HG03575 (cell line): ENCODE data around the gene FZD8.

Experiments
- ATAC-seq: cut with Tn5 transposase; IDR thresholded peaks from one replicate; pipeline ENCODE4 v1.9.1; 2021; ENCODE audit not compliant: unreplicated experiment, insufficient number of reproducible peaks, low FRiP score; ENCODE audit errors: extremely low read depth

Gene FZD8

GRCh38 chr10:35643151-35644049, 1.3 kb upstream of the FZD8 start:
- no peak for ATAC-seq

GRCh38 chr10:35642793-35643114, 658 bp upstream of the FZD8 start:
- ATAC-seq, result no peak

GRCh38 chr10:35641676-35642034, 441 bp downstream of the FZD8 start:
- ATAC-seq, result no peak

GRCh38 chr10:35640951-35641675, 983 bp downstream of the FZD8 start:
- no peak for ATAC-seq

- ATAC-seq, result no peak
Observed at GRCh38 chr10:35640474-35640873, 1.6 kb downstream of the FZD8 start.

- no peak for ATAC-seq
Observed at GRCh38 chr10:35639728-35640401, 2.2 kb downstream of the FZD8 start.

- ATAC-seq, result no peak
Observed at GRCh38 chr10:35639021-35639727, 2.9 kb downstream of the FZD8 start.

GRCh38 chr10:35638101-35638500, 4.0 kb downstream of the FZD8 start:
- no peak for ATAC-seq

GRCh38 chr10:35637462-35637861, 4.6 kb downstream of the FZD8 start:
- no peak for ATAC-seq

- no peak for ATAC-seq
Observed at GRCh38 chr10:35636956-35637355, 5.1 kb downstream of the FZD8 start.

- ATAC-seq, result peak; percentile 57
Observed at GRCh38 chr10:35635576-35635975, 6.5 kb downstream of the FZD8 start.

GRCh38 chr10:35633006-35633980, 8.8 kb downstream of the FZD8 start:
- ATAC-seq, result no peak

GRCh38 chr10:35632027-35632426, 10.1 kb downstream of the FZD8 start:
- no peak for ATAC-seq

- ATAC-seq, result no peak
Observed at GRCh38 chr10:35631404-35631803, 10.7 kb downstream of the FZD8 start.

GRCh38 chr10:35626971-35627507, 15.1 kb downstream of the FZD8 start:
- no peak for ATAC-seq

- no peak for ATAC-seq
Observed at GRCh38 chr10:35614312-35614711, 27.8 kb downstream of the FZD8 start.

GRCh38 chr10:35613597-35614226, 28.4 kb downstream of the FZD8 start:
- ATAC-seq, result no peak

GRCh38 chr10:35613107-35613440, 29.0 kb downstream of the FZD8 start:
- no peak for ATAC-seq
